ENCODE data around the gene EEPD1.
"Not testable (repeated sequence)": the region's sequence is repeated elsewhere in the genome, so short reads cannot be mapped to it uniquely, and the experiment has no call there.

EEPD1 gene

GRCh38 chr7:36217961-36218284 lies 64.9 kb downstream of the EEPD1 start:
- no peak for DNase-seq

GRCh38 chr7:36219429-36219828 lies 66.4 kb downstream of the EEPD1 start:
- DNase-seq: no peak

- DNase-seq: no peak
Measured at GRCh38 chr7:36223851-36224250, 70.8 kb downstream of the EEPD1 start.

GRCh38 chr7:36224934-36225858 lies 72.1 kb downstream of the EEPD1 start:
- DNase-seq: no peak

- no peak for DNase-seq
Measured at GRCh38 chr7:36226151-36226550, 73.1 kb downstream of the EEPD1 start.

GRCh38 chr7:36227223-36227622 lies 74.2 kb downstream of the EEPD1 start:
- DNase-seq: no peak

GRCh38 chr7:36228039-36228438 lies 75.0 kb downstream of the EEPD1 start:
- DNase-seq: no peak

- no peak for DNase-seq
Measured at GRCh38 chr7:36231406-36231805, 78.4 kb downstream of the EEPD1 start.

- peak; percentile 78 for DNase-seq
Measured at GRCh38 chr7:36232555-36232954, 79.5 kb downstream of the EEPD1 start.

- DNase-seq: no peak
Measured at GRCh38 chr7:36232971-36233550, 80.0 kb downstream of the EEPD1 start.

- DNase-seq: no peak
Measured at GRCh38 chr7:36236073-36236472, 83.0 kb downstream of the EEPD1 start.

GRCh38 chr7:36238138-36238537 lies 85.1 kb downstream of the EEPD1 start:
- no peak for DNase-seq

GRCh38 chr7:36243356-36243755 lies 90.3 kb downstream of the EEPD1 start:
- not testable (repeated sequence) for DNase-seq

- DNase-seq: not testable (repeated sequence)
Measured at GRCh38 chr7:36244001-36244400, 90.9 kb downstream of the EEPD1 start.

GRCh38 chr7:36244429-36244828 lies 91.4 kb downstream of the EEPD1 start:
- DNase-seq: no peak

- no peak for DNase-seq
Measured at GRCh38 chr7:36245684-36246299, 92.7 kb downstream of the EEPD1 start.

GRCh38 chr7:36249091-36249490 lies 96.0 kb downstream of the EEPD1 start:
- DNase-seq: no peak

- DNase-seq: no peak
Measured at GRCh38 chr7:36253699-36254098, 100.6 kb downstream of the EEPD1 start.

- peak; percentile 55 for DNase-seq
Measured at GRCh38 chr7:36258510-36259259, 105.6 kb downstream of the EEPD1 start.

GRCh38 chr7:36260481-36260880 lies 107.4 kb downstream of the EEPD1 start:
- no peak for DNase-seq

- DNase-seq: no peak
Measured at GRCh38 chr7:36261019-36261754, 108.1 kb downstream of the EEPD1 start.

GRCh38 chr7:36262309-36263094 lies 109.4 kb downstream of the EEPD1 start:
- no peak for DNase-seq

All from NCI-H2029 treated with DMSO at 0.1 percent for 48 hours (cell line).